ENCODE data around the gene DNAH14.
"Not testable (repeated sequence)": the region's sequence is repeated elsewhere in the genome, so short reads cannot be mapped to it uniquely, and the experiment has no call there.

DNA sequence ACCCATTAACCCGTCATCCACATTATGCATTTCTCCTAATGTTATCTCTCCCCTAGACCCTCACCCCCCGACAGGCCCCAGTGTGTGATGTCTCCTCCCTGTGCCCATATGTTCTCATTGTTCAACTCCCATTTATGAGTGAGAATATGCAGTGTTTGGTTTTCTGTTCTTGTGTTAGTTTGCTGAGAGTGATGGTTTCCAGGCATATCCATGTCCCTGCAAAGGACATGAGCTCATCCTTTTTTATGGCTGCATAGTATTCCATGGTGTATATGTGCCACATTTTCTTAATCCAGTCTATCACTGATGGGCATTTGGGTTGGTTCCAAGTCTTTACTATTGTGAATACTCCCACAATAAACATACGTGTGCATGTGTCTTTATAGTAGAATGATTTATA, 381.1 kb downstream of the DNAH14 start:
- TF ChIP-seq EZH2 (IDR thresholded peaks at IDR 0.05; ENCODE audit: low read length) = not testable (repeated sequence)
- TF ChIP-seq, protein P1, sequence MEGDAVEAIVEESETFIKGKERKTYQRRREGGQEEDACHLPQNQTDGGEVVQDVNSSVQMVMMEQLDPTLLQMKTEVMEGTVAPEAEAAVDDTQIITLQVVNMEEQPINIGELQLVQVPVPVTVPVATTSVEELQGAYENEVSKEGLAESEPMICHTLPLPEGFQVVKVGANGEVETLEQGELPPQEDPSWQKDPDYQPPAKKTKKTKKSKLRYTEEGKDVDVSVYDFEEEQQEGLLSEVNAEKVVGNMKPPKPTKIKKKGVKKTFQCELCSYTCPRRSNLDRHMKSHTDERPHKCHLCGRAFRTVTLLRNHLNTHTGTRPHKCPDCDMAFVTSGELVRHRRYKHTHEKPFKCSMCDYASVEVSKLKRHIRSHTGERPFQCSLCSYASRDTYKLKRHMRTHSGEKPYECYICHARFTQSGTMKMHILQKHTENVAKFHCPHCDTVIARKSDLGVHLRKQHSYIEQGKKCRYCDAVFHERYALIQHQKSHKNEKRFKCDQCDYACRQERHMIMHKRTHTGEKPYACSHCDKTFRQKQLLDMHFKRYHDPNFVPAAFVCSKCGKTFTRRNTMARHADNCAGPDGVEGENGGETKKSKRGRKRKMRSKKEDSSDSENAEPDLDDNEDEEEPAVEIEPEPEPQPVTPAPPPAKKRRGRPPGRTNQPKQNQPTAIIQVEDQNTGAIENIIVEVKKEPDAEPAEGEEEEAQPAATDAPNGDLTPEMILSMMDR (optimal IDR thresholded peaks at IDR 0.05 in 1 of 3, IDR thresholded peaks at IDR 0.05 in 1 of 3, conservative IDR thresholded peaks at IDR 0.05 in 1 of 3; ENCODE audit: extremely low read depth in 1 of 3, insufficient read depth in 2 of 3, low read length in 3 of 3) = not testable (repeated sequence)
